ENCODE results near the gene MATCAP1. TPM values are rescaled to one million over a fixed set of nuclear protein-coding genes. Genes with fewer than 3 reads are reported as not detected.

The MATCAP1 gene
- total and polyA plus RNA-seq, 10 of the 15 experiments (the other 5 are each of a cell fraction or from before 2014, with no cell fraction given), result 2.8 to 25.8 (median 8.6) TPM

- TF ChIP-seq CTCF (IDR thresholded peaks at IDR 0.05 in 2 of 3, conservative IDR thresholded peaks at IDR 0.05 in 1 of 3; ENCODE audit: control insufficient read depth in 2 of 3, extremely low read depth in 1 of 3, insufficient read depth in 1 of 3, low read depth in 3 of 3, low read length in 3 of 3) (no peak), MTA2 (IDR thresholded peaks at IDR 0.05; ENCODE audit: low read depth) (no peak), ZNF207 (IDR thresholded peaks at IDR 0.05; ENCODE audit: borderline replicate concordance) (no peak), PRDM15 (CRISPR knock-in tag; IDR thresholded peaks at IDR 0.05) (no peak), TAF1 (IDR thresholded peaks at IDR 0.05; ENCODE audit: borderline replicate concordance, low read depth, low read length) (no peak), CEBPB (IDR thresholded peaks at IDR 0.05; ENCODE audit: borderline replicate concordance in 1 of 2, low read depth in 2 of 2, low read length in 2 of 2) (no peak), BHLHE40 (IDR thresholded peaks at IDR 0.05; ENCODE audit: borderline replicate concordance in 1 of 2, low read depth in 2 of 2, low read length in 1 of 2) (no peak), RB1 (IDR thresholded peaks at IDR 0.05; ENCODE audit: borderline replicate concordance) (no peak)
Measured at GRCh38 chr16:67211674-67212073, 27.9 kb upstream of the MATCAP1 start (continued).
